OCI-LY7 (cell line): Measurements from ENCODE around the gene ADGRL4. TPM values are rescaled to one million over a fixed set of nuclear protein-coding genes. Genes with fewer than 3 reads are reported as not detected.

Experiments
- BruUV-seq: library from RNA; stranded (reverse); fragments of 400-500 nt; replicated peaks from 2 replicates; lab custom pipeline; 2021; lab: Mats Ljungman, UMichigan
- CTCF ChIA-PET: fragments of 300-600 bp; sonication (Branson Sonifier 250); formaldehyde crosslinking; loops from one replicate; lab custom pipeline; 2022; ENCODE audit warnings: antibody characterized with exemption; ENCODE audit not compliant: unreplicated experiment; lab: Charles Lee
- POLR2A ChIA-PET: fragments of 300-600 bp; sonication (Branson Sonifier 250); formaldehyde crosslinking; loops from one replicate; lab custom pipeline; 2022; ENCODE audit warnings: antibody characterized with exemption; lab: Charles Lee
- DNase-seq: peaks from one replicate; pipeline ENCODE4 v3.0.0-alpha.2; 2015; ENCODE audit warnings: low spot score
- H2AFZ ChIP-seq: fragments of 200-600 bp; sonication (generic), shearing (Covaris generic); 2 replicates; pipeline ENCODE4 v1.6.1; 2014; ENCODE audit warnings: mild to moderate bottlenecking, antibody characterized with exemption, low read length, moderate library complexity
- H3K27ac ChIP-seq: fragments of 200-600 bp; sonication (generic); 2 replicates; pipeline ENCODE4 v1.5.1; 2014; ENCODE audit warnings: mixed run types, low read depth, mild to moderate bottlenecking, moderate library complexity, low read length, inconsistent platforms; ENCODE audit not compliant: poor library complexity, severe bottlenecking
- H3K36me3 ChIP-seq: fragments of 200-600 bp; sonication (generic); 2 replicates; pipeline ENCODE4 v1.6.1; 2014; ENCODE audit warnings: mild to moderate bottlenecking, antibody characterized with exemption, low read length, moderate library complexity, mixed read lengths; ENCODE audit not compliant: insufficient read depth
- H3K4me1 ChIP-seq: fragments of 200-600 bp; sonication (generic); 2 replicates; pipeline ENCODE4 v1.5.1; 2014; ENCODE audit warnings: mild to moderate bottlenecking, low read length; ENCODE audit not compliant: insufficient read depth, poor library complexity, severe bottlenecking
- H3K4me2 ChIP-seq: fragments of 200-600 bp; sonication (generic); 2 replicates; pipeline ENCODE4 v1.6.1; 2014; ENCODE audit warnings: mild to moderate bottlenecking, low read length
- H3K4me3 ChIP-seq: fragments of 200-600 bp; sonication (generic); 2 replicates; pipeline ENCODE4 v1.5.1; 2014; ENCODE audit warnings: mild to moderate bottlenecking, low read depth, low read length; ENCODE audit not compliant: poor library complexity, severe bottlenecking
- H3K79me2 ChIP-seq: fragments of 200-600 bp; sonication (generic); 2 replicates; pipeline ENCODE4 v1.6.1; 2016; ENCODE audit warnings: low read depth, mild to moderate bottlenecking, low read length, moderate library complexity, mixed read lengths; ENCODE audit not compliant: insufficient read depth
- H3K9me2 ChIP-seq: fragments of 200-600 bp; sonication (generic); 2 replicates; pipeline ENCODE4 v1.6.1; 2016; ENCODE audit warnings: mild to moderate bottlenecking, low read length, mixed read lengths; ENCODE audit not compliant: insufficient read depth
- H3K9me3 ChIP-seq: fragments of 200-600 bp; sonication (generic); 2 replicates; pipeline ENCODE4 v1.6.1; 2014; ENCODE audit warnings: mild to moderate bottlenecking, mixed run types, low read length, mixed read lengths
- H4K20me1 ChIP-seq: fragments of 200-600 bp; sonication (generic); 2 replicates; pipeline ENCODE4 v1.6.1; 2014; ENCODE audit warnings: mild to moderate bottlenecking, antibody characterized with exemption, low read length, moderate library complexity, mixed read lengths; ENCODE audit not compliant: insufficient read depth
- EZH2phosphoT487 ChIP-seq: fragments of 200-600 bp; sonication (generic); IDR thresholded peaks from 2 replicates; pipeline ENCODE4 v1.6.1; 2018; ENCODE audit warnings: low read depth, borderline replicate concordance, mild to moderate bottlenecking, mixed run types, antibody characterized with exemption, low read length, moderate library complexity, mixed read lengths
- intact Hi-C: fragments of 100-400 bp; cut with micrococcal nuclease; formaldehyde crosslinking; loops from one replicate; pipeline ENCODE4 v1.10.0; 2022; ENCODE audit not compliant: unreplicated experiment
- total RNA-seq, 2 experiments: library from RNA; depleted of rRNA in 1 of 2; stranded (reverse); fragments of >200 nt in 1 of 2; shearing (Covaris generic) in 1 of 2; gene quantifications; 2 replicates each; pipeline ENCODE4 v1.2.3, GENCODE V29; 2014 to 2022
- TF ChIP-seq, protein P1 (sequence below): fragments of 200-600 bp; sonication (generic); conservative IDR thresholded peaks from 2 replicates; pipeline ENCODE4 v1.5.1; 2014; ENCODE audit warnings: mild to moderate bottlenecking, antibody characterized with exemption, low read length, moderate library complexity, mixed read lengths

The ADGRL4 gene
- total RNA-seq, 2 experiments from 2014 or later, result not detected

DNA sequence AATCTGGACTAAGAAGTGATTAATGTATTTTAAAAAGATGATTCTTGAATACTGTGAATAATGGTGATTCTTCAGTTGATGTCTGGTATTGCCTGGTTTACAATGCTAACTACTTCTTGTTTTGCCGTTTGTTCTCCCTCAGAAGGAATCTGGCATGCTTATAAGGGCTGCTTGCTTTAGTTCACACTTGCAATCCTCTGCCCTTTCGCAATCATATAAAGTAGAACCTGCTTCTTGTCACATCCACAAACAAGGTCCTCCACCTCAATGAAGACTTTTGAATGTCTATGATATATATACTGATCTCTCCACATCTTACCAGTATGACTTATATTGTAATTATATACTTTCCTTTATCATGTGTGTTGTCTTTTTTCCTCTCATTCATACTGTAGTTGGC lies 92.6 kb downstream of the ADGRL4 start:
- Histone ChIP-seq H3K36me3 (no peaks in the 10 kb centered on the region), H3K4me3 (no peak overlapping the region), H3K79me2 (no peaks in the 10 kb centered on the region), H4K20me1 (no peaks in the 10 kb centered on the region), H3K4me1 (no peaks in the 10 kb centered on the region), H3K9me2 (no peaks in the 10 kb centered on the region), H3K9me3 (no peaks in the 10 kb centered on the region), H3K27ac (no peak overlapping the region), H3K4me2 (no peak overlapping the region), H2AFZ (no peak overlapping the region)
- BruUV-seq, result no TSS peak
- no peak for DNase-seq
- ChIA-PET POLR2A (no interaction called here), CTCF (no interaction called here)
- TF ChIP-seq EZH2phosphoT487, result no peak
- TF ChIP-seq, protein P1, sequence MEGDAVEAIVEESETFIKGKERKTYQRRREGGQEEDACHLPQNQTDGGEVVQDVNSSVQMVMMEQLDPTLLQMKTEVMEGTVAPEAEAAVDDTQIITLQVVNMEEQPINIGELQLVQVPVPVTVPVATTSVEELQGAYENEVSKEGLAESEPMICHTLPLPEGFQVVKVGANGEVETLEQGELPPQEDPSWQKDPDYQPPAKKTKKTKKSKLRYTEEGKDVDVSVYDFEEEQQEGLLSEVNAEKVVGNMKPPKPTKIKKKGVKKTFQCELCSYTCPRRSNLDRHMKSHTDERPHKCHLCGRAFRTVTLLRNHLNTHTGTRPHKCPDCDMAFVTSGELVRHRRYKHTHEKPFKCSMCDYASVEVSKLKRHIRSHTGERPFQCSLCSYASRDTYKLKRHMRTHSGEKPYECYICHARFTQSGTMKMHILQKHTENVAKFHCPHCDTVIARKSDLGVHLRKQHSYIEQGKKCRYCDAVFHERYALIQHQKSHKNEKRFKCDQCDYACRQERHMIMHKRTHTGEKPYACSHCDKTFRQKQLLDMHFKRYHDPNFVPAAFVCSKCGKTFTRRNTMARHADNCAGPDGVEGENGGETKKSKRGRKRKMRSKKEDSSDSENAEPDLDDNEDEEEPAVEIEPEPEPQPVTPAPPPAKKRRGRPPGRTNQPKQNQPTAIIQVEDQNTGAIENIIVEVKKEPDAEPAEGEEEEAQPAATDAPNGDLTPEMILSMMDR, result no peak
- intact Hi-C loops, result no loop called here

- no peak for DNase-seq
- no peaks in the 10 kb centered on the region for H3K36me3 ChIP-seq
- TF ChIP-seq EZH2phosphoT487, result no peak
- TF ChIP-seq, protein P1, result no peak
- H3K4me2 ChIP-seq, result no peak overlapping the region
- H2AFZ ChIP-seq, result no peak overlapping the region
- H3K9me3 ChIP-seq, result no peaks in the 10 kb centered on the region
- no TSS peak for BruUV-seq
- POLR2A ChIA-PET, result interaction anchor here (0.7 kb wide), 1 partner anchor 375 kb away, joined by 3 read pairs; no protein-coding TSS in a partner anchor
- H3K4me1 ChIP-seq, result no peaks in the 10 kb centered on the region
- no peak overlapping the region for H3K27ac ChIP-seq
- H4K20me1 ChIP-seq, result no peaks in the 10 kb centered on the region
- H3K4me3 ChIP-seq, result no peak overlapping the region
- CTCF ChIA-PET, result no interaction called here
- intact Hi-C loops, result no loop called here
- H3K79me2 ChIP-seq, result no peaks in the 10 kb centered on the region
- H3K9me2 ChIP-seq, result no peaks in the 10 kb centered on the region
Measured at GRCh38 chr1:78911956-78912880, 94.3 kb downstream of the ADGRL4 start.

GRCh38 chr1:78902641-78903040 lies 103.9 kb downstream of the ADGRL4 start:
- ChIA-PET CTCF (no interaction called here), POLR2A (no interaction called here)
- intact Hi-C loops, result no loop called here
- TF ChIP-seq, protein P1, result no peak
- TF ChIP-seq EZH2phosphoT487, result no peak
- DNase-seq, result no peak
- no peaks in the 10 kb centered on the region for H3K4me1 ChIP-seq
- no peak overlapping the region for H3K27ac ChIP-seq
- H3K9me2 ChIP-seq, result no peaks in the 10 kb centered on the region
- no peak overlapping the region for H3K4me3 ChIP-seq
- no peak overlapping the region for H3K4me2 ChIP-seq
- H3K79me2 ChIP-seq, result no peaks in the 10 kb centered on the region
- no peaks in the 10 kb centered on the region for H3K36me3 ChIP-seq
- no peaks in the 10 kb centered on the region for H4K20me1 ChIP-seq
- H2AFZ ChIP-seq, result no peak overlapping the region
- no TSS peak for BruUV-seq
- H3K9me3 ChIP-seq, result no peaks in the 10 kb centered on the region
